LNCaP clone FGC (cell line): ENCODE measurements around the gene STPG3.

Experiments used
- DNase-seq: peaks from one replicate; pipeline ENCODE4 v3.0.0-alpha.2; 2011; ENCODE audit warnings: low read depth
- H3K4me3 ChIP-seq: 2 replicates; pipeline ENCODE4 v1.5.1; 2011; ENCODE audit warnings: mild to moderate bottlenecking, low read depth, low read length, control low read depth
- CTCF ChIP-seq: IDR thresholded peaks from 2 replicates; pipeline ENCODE4 v1.5.1; 2012; ENCODE audit warnings: mild to moderate bottlenecking; ENCODE audit not compliant: control insufficient read depth, insufficient read depth; ENCODE audit errors: extremely low read depth

Gene STPG3

GRCh38 chr9:137298401-137299202, 47.5 kb downstream of the STPG3 start:
- H3K4me3 ChIP-seq: peak overlapping the region; percentile 63
- DNase-seq: no peak
- TF ChIP-seq CTCF: no peak

- peak overlapping the region; percentile 63 for H3K4me3 ChIP-seq
- TF ChIP-seq CTCF: no peak
- no peak for DNase-seq
Observed at GRCh38 chr9:137299203-137299565, 48.1 kb downstream of the STPG3 start.

- no peak for TF ChIP-seq CTCF
- no peak for DNase-seq
- H3K4me3 ChIP-seq: peak overlapping the region; percentile 63
Observed at GRCh38 chr9:137299938-137300337, 48.9 kb downstream of the STPG3 start.

- H3K4me3 ChIP-seq: peak overlapping the region; percentile 63
- TF ChIP-seq CTCF: no peak
- peak; percentile 81 for DNase-seq
Observed at GRCh38 chr9:137300567-137301080, 49.5 kb downstream of the STPG3 start.

- H3K4me3 ChIP-seq: peak overlapping the region; percentile 63
- no peak for DNase-seq
- TF ChIP-seq CTCF: peak; percentile 39
Observed at GRCh38 chr9:137301081-137301947, 50.2 kb downstream of the STPG3 start.

GRCh38 chr9:137302118-137302448, 51.0 kb downstream of the STPG3 start, which contains the start of gene NRARP:
Gene NRARP (minus strand): TSS chr9:137302271. CDS start chr9:137301928, 343 bp downstream.
- DNase-seq: no peak
- peak within 1 kb of the TSS; percentile 63 for H3K4me3 ChIP-seq
- TF ChIP-seq CTCF: peak; percentile 35; the same call in 1 of the 2 replicates
